ENCODE measurements around the gene CASK.

The CASK gene

DNA sequence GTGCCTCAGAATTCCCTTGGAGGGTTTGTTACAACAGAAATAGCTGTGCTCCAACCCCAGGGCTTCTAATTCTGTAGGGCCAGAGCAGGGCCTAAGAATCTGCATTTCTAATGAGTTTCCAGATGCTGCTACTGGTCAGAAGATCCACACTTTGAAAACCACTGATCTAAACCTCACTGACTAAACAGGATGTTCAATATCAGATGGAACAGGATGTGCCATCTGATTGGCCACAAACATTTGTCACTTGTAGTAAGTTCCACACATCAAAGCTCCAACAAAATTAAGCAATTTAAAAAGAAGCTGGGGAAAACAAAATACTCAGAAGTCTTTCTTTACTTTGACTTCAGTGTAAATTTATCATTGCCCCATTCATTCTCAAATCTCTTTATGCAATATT is 14.3 kb downstream of the CASK start:
- H3K4me1 ChIP-seq (ENCODE audit: low read length), result no peaks in the 10 kb centered on the region
- H3K27ac ChIP-seq (ENCODE audit: low read length), result no peak overlapping the region
- no peak overlapping the region for H3K9ac ChIP-seq (ENCODE audit: low read length)
- H3K36me3 ChIP-seq (replicated peaks; ENCODE audit: insufficient read depth, low read length), result no peaks in the 10 kb centered on the region
- no peaks in the 10 kb centered on the region for H4K20me1 ChIP-seq (ENCODE audit: insufficient read depth, low read length)
- TF ChIP-seq EZH2phosphoT487 (IDR thresholded peaks at IDR 0.05; ENCODE audit: low read length) (no peak), EZH2 (optimal IDR thresholded peaks at IDR 0.05; ENCODE audit: low read depth, low read length) (no peak)
- TF ChIP-seq, protein P1, sequence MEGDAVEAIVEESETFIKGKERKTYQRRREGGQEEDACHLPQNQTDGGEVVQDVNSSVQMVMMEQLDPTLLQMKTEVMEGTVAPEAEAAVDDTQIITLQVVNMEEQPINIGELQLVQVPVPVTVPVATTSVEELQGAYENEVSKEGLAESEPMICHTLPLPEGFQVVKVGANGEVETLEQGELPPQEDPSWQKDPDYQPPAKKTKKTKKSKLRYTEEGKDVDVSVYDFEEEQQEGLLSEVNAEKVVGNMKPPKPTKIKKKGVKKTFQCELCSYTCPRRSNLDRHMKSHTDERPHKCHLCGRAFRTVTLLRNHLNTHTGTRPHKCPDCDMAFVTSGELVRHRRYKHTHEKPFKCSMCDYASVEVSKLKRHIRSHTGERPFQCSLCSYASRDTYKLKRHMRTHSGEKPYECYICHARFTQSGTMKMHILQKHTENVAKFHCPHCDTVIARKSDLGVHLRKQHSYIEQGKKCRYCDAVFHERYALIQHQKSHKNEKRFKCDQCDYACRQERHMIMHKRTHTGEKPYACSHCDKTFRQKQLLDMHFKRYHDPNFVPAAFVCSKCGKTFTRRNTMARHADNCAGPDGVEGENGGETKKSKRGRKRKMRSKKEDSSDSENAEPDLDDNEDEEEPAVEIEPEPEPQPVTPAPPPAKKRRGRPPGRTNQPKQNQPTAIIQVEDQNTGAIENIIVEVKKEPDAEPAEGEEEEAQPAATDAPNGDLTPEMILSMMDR (IDR thresholded peaks at IDR 0.05; ENCODE audit: low read length), result no peak
- H3F3A ChIP-seq (ENCODE audit: insufficient read depth, low read length), result no peaks in the 10 kb centered on the region
- H3K27me3 ChIP-seq (replicated peaks; ENCODE audit: insufficient read depth, low read length), result no peaks in the 10 kb centered on the region
- H3K4me2 ChIP-seq (ENCODE audit: low read depth, low read length), result no peak overlapping the region
- DNase-seq, result no peak
- peaks cover 59% of the 10 kb centered on the region for H3K79me2 ChIP-seq (ENCODE audit: low read length)
- H2AFZ ChIP-seq (ENCODE audit: low read length), result no peak overlapping the region
- no peak overlapping the region for H3K4me3 ChIP-seq (ENCODE audit: low read length)
- H3K9me3 ChIP-seq (replicated peaks; ENCODE audit: insufficient read depth, low read length), result no peaks in the 10 kb centered on the region
- no peaks in the 10 kb centered on the region for H3K9me2 ChIP-seq (replicated peaks; ENCODE audit: insufficient read depth, low read length)

DNA sequence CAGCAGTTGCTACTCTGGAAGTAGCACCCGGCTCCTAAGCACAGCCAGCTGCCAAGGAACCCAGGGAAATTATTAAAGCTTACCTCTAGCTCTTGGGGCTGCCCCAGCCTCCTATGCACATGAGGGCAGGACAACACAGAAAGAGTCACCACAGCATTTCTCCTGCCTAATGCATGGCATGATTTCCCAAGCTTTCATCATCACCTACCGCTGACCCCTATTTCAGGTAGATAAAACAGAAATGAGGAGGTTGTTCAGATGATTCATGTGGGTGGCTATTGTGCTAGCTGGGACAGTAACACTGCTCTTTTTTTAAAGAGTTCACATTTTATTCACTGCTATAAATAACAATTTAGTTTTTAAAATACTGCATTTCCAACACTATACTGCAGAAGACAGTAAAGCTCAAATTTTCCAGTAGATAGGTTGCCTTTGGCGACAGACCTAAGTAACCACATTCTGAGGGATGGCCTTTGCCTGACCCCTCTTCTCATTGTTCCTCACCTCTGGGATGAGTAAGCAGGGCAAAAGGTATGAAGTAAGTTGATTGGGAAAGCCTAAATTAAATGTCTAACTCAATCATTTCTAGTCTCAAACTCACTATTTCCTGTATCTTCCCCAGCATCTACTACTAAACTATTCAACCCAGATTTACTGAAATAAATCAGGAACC is 16.7 kb downstream of the CASK start:
- no peaks in the 10 kb centered on the region for H3F3A ChIP-seq (ENCODE audit: insufficient read depth, low read length)
- peaks cover 56% of the 10 kb centered on the region for H3K79me2 ChIP-seq (ENCODE audit: low read length)
- H3K9ac ChIP-seq (ENCODE audit: low read length), result no peak overlapping the region

DNA sequence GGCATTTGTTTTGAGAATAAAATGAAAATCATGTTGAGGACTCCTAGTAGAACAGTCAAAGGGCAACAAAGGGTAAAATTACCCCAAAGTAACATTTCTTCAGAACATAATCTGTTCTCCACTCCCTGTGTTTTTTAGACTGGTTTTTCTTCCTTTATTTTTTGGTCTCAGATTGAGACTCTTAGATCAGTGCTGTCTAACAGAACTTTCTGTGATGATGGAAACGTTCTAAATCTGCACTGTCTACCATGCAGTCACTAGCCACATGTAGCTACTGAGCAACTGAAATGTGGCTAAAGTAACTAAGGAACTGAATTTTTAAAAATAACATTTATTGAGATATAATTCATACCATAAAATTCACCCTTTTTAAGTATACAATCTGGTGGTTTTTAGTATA is 19.8 kb downstream of the CASK start:
- TF ChIP-seq EZH2 (optimal IDR thresholded peaks at IDR 0.05; ENCODE audit: low read depth, low read length), result no peak
- no peak for TF ChIP-seq EZH2phosphoT487 (IDR thresholded peaks at IDR 0.05; ENCODE audit: low read length)
- TF ChIP-seq, protein P1 (IDR thresholded peaks at IDR 0.05; ENCODE audit: low read length), result no peak
- Histone ChIP-seq H3K27me3 (replicated peaks; ENCODE audit: insufficient read depth, low read length) (no peaks in the 10 kb centered on the region), H2AFZ (ENCODE audit: low read length) (no peak overlapping the region), H3F3A (ENCODE audit: insufficient read depth, low read length) (no peaks in the 10 kb centered on the region), H4K20me1 (ENCODE audit: insufficient read depth, low read length) (no peaks in the 10 kb centered on the region), H3K4me1 (ENCODE audit: low read length) (no peaks in the 10 kb centered on the region), H3K36me3 (replicated peaks; ENCODE audit: insufficient read depth, low read length) (no peaks in the 10 kb centered on the region), H3K9me2 (replicated peaks; ENCODE audit: insufficient read depth, low read length) (no peaks in the 10 kb centered on the region), H3K79me2 (ENCODE audit: low read length) (peaks cover 35% of the 10 kb centered on the region), H3K9me3 (replicated peaks; ENCODE audit: insufficient read depth, low read length) (no peaks in the 10 kb centered on the region), H3K4me2 (ENCODE audit: low read depth, low read length) (no peak overlapping the region), H3K4me3 (ENCODE audit: low read length) (no peak overlapping the region), H3K9ac (ENCODE audit: low read length) (no peak overlapping the region), H3K27ac (ENCODE audit: low read length) (no peak overlapping the region)
- no peak for DNase-seq

More for the DNA sequence above, 16.7 kb downstream of the CASK start:
- Histone ChIP-seq H3K27me3 (replicated peaks; ENCODE audit: insufficient read depth, low read length) (no peaks in the 10 kb centered on the region), H3K9me3 (replicated peaks; ENCODE audit: insufficient read depth, low read length) (no peaks in the 10 kb centered on the region), H3K4me2 (ENCODE audit: low read depth, low read length) (no peak overlapping the region), H3K36me3 (replicated peaks; ENCODE audit: insufficient read depth, low read length) (no peaks in the 10 kb centered on the region), H2AFZ (ENCODE audit: low read length) (no peak overlapping the region), H4K20me1 (ENCODE audit: insufficient read depth, low read length) (no peaks in the 10 kb centered on the region), H3K9me2 (replicated peaks; ENCODE audit: insufficient read depth, low read length) (no peaks in the 10 kb centered on the region), H3K4me3 (ENCODE audit: low read length) (no peak overlapping the region), H3K27ac (ENCODE audit: low read length) (no peak overlapping the region), H3K4me1 (ENCODE audit: low read length) (no peaks in the 10 kb centered on the region)
- no peak for TF ChIP-seq EZH2phosphoT487 (IDR thresholded peaks at IDR 0.05; ENCODE audit: low read length)
- no peak for TF ChIP-seq EZH2 (optimal IDR thresholded peaks at IDR 0.05; ENCODE audit: low read depth, low read length)
- TF ChIP-seq, protein P1 (IDR thresholded peaks at IDR 0.05; ENCODE audit: low read length), result no peak
- no peak for DNase-seq
